Right cardiac atrium (tissue), 5 donors: Measurements from ENCODE around the gene KCNG2. TPM values are rescaled to one million over a fixed set of nuclear protein-coding genes. Genes with fewer than 3 reads are reported as not detected.

Source experiments
- ATAC-seq, 2 donors: fragments of 200-7000 bp; cut with Tn5 transposase; one replicate each; pipeline versions ENCODE4 v1.8.0 to v1.9.1; 2020; ENCODE audit warnings: moderate library complexity in 2 of 2, mild to moderate bottlenecking in 1 of 2
- DNase-seq, 3 donors: peaks; one replicate each; pipeline ENCODE4 v3.0.0-alpha.2; 2020
- H3K27ac ChIP-seq: one replicate; pipeline ENCODE4 v1.5.1; 2013; ENCODE audit warnings: mild to moderate bottlenecking, low read length, control low read depth, moderate library complexity
- H3K27me3 ChIP-seq: one replicate; pipeline ENCODE4 v1.6.1; 2013; ENCODE audit not compliant: control insufficient read depth, insufficient read depth
- H3K4me1 ChIP-seq: one replicate; pipeline ENCODE4 v1.6.1; 2013; ENCODE audit warnings: low read length; ENCODE audit not compliant: control insufficient read depth, insufficient read depth
- H3K4me3 ChIP-seq: one replicate; pipeline ENCODE4 v1.5.1; 2013; ENCODE audit warnings: low read length, control low read depth
- H3K9me3 ChIP-seq: one replicate; pipeline ENCODE4 v1.6.1; 2013; ENCODE audit warnings: low read length; ENCODE audit not compliant: control insufficient read depth
- WGBS: extraction: QIAGEN DNeasy Blood & Tissue Kit; methylation state at CpG from one replicate; pipeline ENCODE4 v1.1.7; 2013; 5-methylcytosine and 5-hydroxymethylcytosine counted together
- intact Hi-C, 4 donors: fragments of 100-400 bp; cut with DNase I; formaldehyde crosslinking; loops; one replicate each; pipeline versions ENCODE4 v1.11.0 to v1.14.0; 2022 to 2023
- polyA plus RNA-seq: library from polyadenylated mRNA; stranded (reverse); fragments of 200-250 nt; gene quantifications from one replicate; pipeline ENCODE4 v1.2.3, GENCODE V29; 2013
- total RNA-seq, 4 donors: library from RNA; stranded (reverse); fragmentation: NEBNext Ultra II Directional; extraction: Animal tissue kit (Norgen Biotek cat#: 25700); gene quantifications; one replicate each; pipeline ENCODE4 v1.2.1, GENCODE V29; 2021
- donor health status: healthy with polysubstance abuse.
- donor health status: DM: no; HTN: yes; CAD: no.
- donor health status: DM: no; HTN: no; CAD: no.
- donor health status: DM: no; HTN: yes; CAD: no; lungs with severe emphysema.
- donor health status: DM: yes; HTN: yes; CAD: no.

Gene KCNG2
- total and polyA plus RNA-seq, 5 donors, result 0.15 to 0.37 TPM; not detected in 3

DNA sequence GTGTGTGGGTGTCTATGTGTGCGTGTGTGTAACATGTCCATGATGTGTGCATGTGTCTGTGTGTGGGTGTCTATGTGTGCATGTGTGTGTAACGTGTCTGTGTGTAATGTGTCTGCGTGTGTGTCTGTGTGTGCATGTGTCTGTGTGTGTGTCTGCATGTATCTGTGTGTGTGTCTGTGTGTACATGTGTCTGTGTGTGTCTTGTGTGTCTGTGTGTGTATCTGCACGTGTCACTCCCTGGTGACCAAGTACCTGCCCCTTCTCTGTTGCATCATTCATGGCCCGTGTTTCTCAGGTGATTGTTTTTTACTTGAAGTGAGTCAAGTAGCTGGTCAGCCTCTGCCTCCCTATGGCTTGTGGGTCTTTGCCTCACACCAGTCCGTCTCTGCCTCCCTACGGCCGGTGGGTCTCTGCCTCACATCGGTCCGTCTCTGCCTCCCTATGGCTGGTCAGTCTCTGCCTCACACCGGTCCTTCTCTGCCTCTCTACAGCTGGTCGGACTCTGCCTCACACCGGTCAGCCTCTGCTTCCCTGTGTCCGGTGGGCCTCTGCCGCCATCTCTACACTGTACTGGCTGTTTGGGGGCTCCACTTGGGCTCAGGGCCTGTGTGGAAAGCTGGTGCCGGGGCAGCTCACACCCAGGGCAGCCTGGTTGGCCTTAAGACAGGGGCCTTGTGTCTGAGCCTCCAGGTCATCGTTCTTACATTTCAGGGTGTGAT, 31.6 kb downstream of the KCNG2 start:
- ATAC-seq (no peak), DNase-seq (no peak)
- Histone ChIP-seq H3K4me1 (no peaks in the 10 kb centered on the region), H3K9me3 (no peaks in the 10 kb centered on the region), H3K27me3 (no peaks in the 10 kb centered on the region), H3K4me3 (no peak overlapping the region), H3K27ac (no peak overlapping the region)
- WGBS, result 95% methylated on average over 17 of the region's 17 CpGs
- intact Hi-C loops, result no loop called here

DNA sequence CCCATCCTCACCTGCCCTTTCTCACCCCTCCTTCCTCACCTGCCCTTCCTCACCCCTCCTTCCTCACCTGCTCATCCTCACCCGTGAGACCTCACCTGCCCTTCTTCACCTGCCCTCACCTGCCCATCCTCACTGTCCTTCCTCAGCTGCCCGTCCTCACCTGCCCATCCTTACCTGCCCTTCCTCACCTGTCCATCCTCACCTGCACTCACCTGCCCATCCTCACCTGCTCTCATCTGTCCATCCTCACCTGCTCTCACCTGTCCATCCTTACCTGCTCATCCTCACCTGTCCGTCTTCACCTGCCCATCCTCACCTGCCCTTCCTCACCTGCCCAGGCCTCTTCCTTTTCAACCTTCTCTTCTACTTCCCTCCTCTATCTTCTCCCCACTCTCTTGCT, 34.4 kb downstream of the KCNG2 start:
- no peaks in the 10 kb centered on the region for H3K27me3 ChIP-seq
- intact Hi-C loops, result no loop called here
- no peak overlapping the region for H3K4me3 ChIP-seq
- no peak overlapping the region for H3K27ac ChIP-seq
- 88% methylated on average over 3 of the region's 3 CpGs for WGBS
- H3K4me1 ChIP-seq, result no peaks in the 10 kb centered on the region
- ATAC-seq (no peak), DNase-seq (no peak)
- no peaks in the 10 kb centered on the region for H3K9me3 ChIP-seq

DNA sequence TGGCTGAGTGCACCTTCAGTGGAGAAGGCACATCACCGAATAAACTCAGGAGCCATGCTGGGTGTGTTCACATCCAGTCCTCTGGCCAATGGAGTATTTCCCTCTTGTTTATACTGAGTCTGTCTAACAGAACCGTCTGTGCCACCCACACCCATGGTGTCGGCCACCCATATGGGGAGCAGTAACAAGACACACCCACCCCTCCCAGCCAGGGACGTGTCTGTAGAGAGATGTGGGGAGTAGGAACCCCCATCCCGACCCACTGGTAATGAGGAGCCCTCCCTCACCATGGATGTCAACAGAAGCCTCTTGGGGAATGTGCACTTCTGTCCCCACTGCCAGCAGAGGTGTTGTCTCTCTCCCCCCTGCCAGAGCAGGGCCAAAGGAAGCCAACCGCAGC, 37.1 kb downstream of the KCNG2 start:
- no peak for DNase-seq
- no peak for ATAC-seq

DNA sequence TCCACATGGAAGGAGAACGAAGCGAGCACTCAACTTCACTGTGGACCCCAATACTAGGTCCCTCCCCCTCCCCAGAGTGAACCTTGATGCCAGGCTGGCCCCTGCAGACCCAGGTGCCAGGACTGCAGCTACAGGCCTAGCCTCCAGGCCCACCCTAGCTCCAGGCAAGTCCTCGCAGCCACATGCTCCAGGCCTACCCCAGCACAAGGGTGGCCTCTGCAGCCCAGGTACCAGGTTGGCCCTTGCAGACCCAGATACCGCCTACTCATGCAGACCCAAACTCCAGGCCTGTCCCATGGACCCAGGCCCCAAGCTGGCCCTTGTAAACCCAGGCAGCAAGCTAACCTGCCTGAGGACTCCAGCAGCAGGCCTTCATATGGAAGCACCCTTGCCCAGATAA, 44.2 kb downstream of the KCNG2 start:
- 87% methylated on average over 4 of the region's 4 CpGs for WGBS
- ATAC-seq, result no peak

More for the DNA sequence above, 37.1 kb downstream of the KCNG2 start:
- Histone ChIP-seq H3K4me3 (no peak overlapping the region), H3K27ac (no peak overlapping the region), H3K27me3 (no peaks in the 10 kb centered on the region), H3K4me1 (no peaks in the 10 kb centered on the region), H3K9me3 (no peaks in the 10 kb centered on the region)
- intact Hi-C loops, result no loop called here
- WGBS, result 76% methylated on average over 6 of the region's 6 CpGs

DNA sequence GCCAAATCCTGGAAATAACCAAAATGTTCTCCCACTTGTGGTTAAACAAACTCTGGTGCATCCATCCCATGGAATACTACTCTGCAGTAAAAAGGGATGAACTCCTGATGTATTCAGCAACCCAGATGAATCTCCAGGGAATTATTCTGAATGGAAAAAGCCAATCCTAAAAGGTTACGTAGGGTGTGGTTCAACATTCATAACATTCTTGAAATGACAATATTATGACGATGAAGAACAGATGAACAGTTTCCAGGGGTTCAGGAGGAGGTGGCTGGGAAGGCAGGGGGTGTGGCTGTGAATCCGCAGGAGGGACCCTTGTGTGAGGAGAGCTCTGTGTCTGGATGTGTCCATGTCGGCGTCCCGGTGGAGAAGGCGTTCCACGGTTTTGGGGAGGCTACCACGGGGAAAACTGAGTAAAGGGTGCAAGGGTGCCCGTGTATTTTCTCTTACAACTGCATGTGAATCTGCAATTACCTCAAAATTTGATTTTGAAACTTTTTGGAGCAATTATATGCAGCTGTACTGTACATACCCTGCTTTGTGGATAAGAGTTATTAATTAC, 47.3 kb downstream of the KCNG2 start:
- ATAC-seq, result no peak
- intact Hi-C loops, result no loop called here
- no peak for DNase-seq

More for the DNA sequence above, 44.2 kb downstream of the KCNG2 start:
- intact Hi-C loops, result no loop called here
- Histone ChIP-seq H3K9me3 (peaks cover 2% of the 10 kb centered on the region), H3K27me3 (no peaks in the 10 kb centered on the region), H3K4me3 (no peak overlapping the region), H3K27ac (no peak overlapping the region), H3K4me1 (no peaks in the 10 kb centered on the region)
- no peak for DNase-seq

DNA sequence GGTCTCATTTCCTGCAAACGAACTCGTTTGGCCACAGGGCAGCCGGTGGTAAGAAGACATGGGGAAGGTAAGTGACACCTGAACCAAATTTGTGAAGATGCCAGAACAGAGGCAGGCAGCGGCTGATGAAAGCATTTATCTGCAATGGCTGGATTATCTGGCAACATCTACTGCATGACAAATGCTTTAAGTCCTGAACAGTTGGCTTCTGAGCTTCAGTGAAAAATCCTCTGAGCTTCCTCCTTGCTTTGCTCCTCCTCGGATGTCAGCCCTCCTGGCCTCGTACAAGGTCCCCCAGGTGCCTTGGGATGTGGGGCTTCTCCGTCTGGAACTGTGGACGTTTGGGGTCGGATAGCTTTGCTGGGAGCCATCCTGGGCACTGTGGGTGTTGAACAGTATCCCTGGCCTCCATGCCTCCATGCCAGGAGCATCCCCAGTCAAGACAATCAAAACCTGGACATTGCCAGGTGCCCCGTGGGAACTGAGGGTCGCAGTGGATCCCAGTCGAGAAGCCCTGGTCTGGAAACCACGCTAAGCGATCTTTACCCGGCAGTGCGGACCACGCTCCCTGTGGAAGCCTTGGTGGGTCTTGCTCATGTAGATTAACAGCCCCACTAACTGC, 49.3 kb downstream of the KCNG2 start:
- Histone ChIP-seq H3K27ac (no peak overlapping the region), H3K9me3 (no peaks in the 10 kb centered on the region), H3K4me1 (no peaks in the 10 kb centered on the region), H3K4me3 (no peak overlapping the region), H3K27me3 (no peaks in the 10 kb centered on the region)
- 82% methylated on average over 17 of the region's 17 CpGs for whole genome bisulfite sequencing
- intact Hi-C loops, result no loop called here
- ATAC-seq, result no peak
- DNase-seq, result no peak

More for the DNA sequence above, 47.3 kb downstream of the KCNG2 start:
- Histone ChIP-seq H3K4me1 (no peaks in the 10 kb centered on the region), H3K27me3 (no peaks in the 10 kb centered on the region), H3K4me3 (no peak overlapping the region), H3K27ac (no peak overlapping the region), H3K9me3 (peaks cover 2% of the 10 kb centered on the region)
- WGBS, result 83% methylated on average over 10 of the region's 10 CpGs

DNA sequence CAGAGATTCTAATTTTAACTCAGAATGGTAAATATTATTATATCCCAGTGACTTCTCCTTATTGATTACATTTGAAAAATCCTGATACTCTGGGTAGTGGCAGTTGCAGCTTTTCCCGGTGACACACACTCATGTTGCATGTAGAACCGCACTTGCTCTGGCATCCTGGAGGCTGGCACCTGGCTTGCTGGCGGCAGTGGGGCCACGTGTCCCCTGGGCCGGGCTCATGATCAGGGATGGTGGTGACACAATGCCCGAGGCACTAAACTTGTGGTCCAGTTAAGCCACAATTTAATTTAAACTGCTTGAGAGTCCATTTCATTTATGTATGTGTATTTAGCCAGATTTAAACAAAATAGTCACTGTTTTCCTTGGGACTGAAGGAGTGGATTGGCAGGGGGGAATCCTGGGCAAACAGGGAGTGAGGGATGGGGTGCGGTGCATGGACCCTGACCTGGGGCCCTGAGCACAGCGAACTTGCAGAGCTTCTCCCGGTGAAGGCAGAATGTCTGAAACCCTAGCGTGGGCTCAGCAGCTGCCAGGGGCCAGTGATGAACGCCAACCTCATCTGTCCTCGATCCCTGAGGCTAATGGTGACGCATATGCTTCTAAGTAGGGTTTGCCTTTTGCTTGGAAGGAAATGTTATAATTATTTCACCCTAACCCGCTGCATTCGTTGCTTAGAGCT, 50.0 kb downstream of the KCNG2 start:
- intact Hi-C loops, result no loop called here
- 88% methylated on average over 15 of the region's 15 CpGs for WGBS
- Histone ChIP-seq H3K27me3 (no peaks in the 10 kb centered on the region), H3K4me3 (no peak overlapping the region), H3K9me3 (no peaks in the 10 kb centered on the region), H3K4me1 (no peaks in the 10 kb centered on the region), H3K27ac (no peak overlapping the region)
- DNase-seq, result no peak
- no peak for ATAC-seq

DNA sequence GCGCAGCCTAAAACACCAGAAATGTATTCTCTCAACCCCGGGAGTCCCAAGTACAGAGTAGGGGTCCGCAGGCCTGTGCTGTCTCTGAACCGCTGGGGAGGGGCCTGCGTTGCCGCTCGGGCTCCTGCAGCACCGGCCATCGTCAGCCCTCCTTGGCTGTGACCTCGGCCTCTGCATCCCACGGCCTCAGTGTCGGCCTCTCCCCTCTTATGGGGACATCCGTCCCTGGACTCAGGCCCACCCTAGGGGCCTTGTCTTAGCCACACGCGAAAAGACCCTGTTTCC, 50.5 kb downstream of the KCNG2 start:
- Histone ChIP-seq H3K4me3 (no peak overlapping the region), H3K4me1 (no peaks in the 10 kb centered on the region), H3K9me3 (no peaks in the 10 kb centered on the region), H3K27ac (no peak overlapping the region), H3K27me3 (no peaks in the 10 kb centered on the region)
- no peak for ATAC-seq
- WGBS, result 91% methylated on average over 15 of the region's 15 CpGs
- no peak for DNase-seq
- intact Hi-C loops, result no loop called here

DNA sequence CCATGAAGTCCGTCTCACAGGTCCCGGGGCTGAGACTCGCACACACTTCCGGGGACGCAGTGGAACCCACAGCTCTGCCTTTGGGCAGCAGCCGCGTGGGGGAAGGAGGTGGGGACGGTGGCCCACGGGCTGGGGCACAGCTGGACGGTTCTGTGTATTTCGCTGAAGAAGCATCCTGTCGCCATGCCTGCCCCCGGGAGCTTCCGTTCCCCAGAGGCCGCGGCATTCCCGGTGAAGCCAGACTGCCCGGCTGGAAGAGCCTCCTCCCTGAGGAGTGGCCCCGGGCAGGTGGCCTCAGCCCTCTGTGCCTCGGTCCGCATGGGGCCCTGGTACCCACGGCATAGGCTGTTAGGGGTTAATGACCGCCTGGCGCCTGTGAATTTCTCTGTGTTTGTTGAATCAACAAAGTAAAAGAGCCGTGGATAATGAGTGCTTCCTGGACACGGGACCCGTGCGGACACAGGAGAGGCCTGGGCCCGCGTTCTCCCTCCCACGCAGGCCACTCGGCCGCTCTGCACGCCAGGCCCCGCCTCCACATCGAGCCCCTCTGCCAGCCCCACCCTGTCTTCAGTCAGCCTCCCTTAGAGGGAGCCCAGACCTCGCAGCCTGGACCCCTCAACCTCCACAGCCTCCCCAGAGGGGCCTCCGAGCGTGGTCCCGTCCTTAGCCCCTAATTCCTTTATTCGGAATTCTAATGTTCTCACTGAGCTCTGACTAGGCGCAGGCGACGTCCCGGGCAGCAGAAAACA, 51.0 kb downstream of the KCNG2 start:
- 82% methylated on average over 45 of the region's 45 CpGs for WGBS
- no peaks in the 10 kb centered on the region for H3K27me3 ChIP-seq
- H3K9me3 ChIP-seq, result no peaks in the 10 kb centered on the region

DNA sequence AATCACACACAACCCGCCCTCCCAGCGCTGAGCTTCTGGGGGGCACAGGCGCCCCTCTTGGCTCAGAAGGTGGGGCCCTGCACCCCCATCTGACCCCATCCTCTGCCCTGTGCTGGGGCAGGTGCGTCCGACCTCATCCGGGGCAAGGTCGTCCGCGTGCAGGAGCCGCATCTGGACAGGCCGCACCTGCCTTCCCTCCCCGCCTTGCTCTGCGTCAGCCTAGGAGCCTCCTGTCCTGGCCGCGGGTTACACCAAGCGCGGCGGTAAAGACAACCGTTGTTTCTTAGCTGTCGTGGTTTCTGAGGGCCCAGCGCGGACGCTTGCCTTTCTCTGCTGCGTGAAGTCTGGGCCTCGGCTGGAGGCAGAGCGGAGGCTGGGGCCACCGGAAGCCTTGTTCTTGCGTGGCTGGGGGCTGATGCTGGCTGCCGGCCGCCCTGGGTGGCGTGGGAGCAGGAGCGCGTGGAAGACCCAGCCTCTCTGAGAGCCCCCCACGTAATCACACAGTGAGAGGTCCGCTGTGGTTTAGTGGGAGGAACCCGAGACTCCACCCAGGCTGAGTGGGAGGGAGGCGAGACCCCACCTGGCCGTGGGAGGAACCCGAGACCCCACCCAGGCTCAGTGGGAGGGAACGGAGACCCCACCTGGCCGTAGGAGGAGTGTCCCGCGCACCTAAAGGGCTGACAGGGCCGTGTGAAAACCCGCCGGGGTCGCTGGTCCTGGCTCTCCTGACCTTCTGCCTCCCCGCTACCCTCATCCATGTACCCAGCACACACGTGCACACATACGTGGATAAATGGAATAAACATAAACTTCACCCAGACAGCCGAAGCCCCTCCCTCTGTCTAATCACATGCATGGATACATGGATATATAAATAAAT, 51.8 kb downstream of the KCNG2 start:
- no peak overlapping the region for H3K27ac ChIP-seq
- no peaks in the 10 kb centered on the region for H3K9me3 ChIP-seq
- WGBS, result 93% methylated on average over 51 of the region's 51 CpGs
- intact Hi-C loops, result no loop called here
- H3K4me3 ChIP-seq, result no peak overlapping the region
- DNase-seq (no peak), ATAC-seq (peak in 1 of 2 donors; percentile 18)
- no peaks in the 10 kb centered on the region for H3K27me3 ChIP-seq
- H3K4me1 ChIP-seq, result no peaks in the 10 kb centered on the region

More for the DNA sequence above, 51.0 kb downstream of the KCNG2 start:
- H3K4me1 ChIP-seq, result no peaks in the 10 kb centered on the region
- intact Hi-C loops, result no loop called here
- H3K4me3 ChIP-seq, result no peak overlapping the region
- H3K27ac ChIP-seq, result no peak overlapping the region
- peak in 1 of 2 donors; percentile 19 for ATAC-seq
- DNase-seq, result no peak
